Measurements from ENCODE around the gene ZNF512B.
"Not testable (repeated sequence)": the region's sequence is repeated elsewhere in the genome, so short reads cannot be mapped to it uniquely, and the experiment has no call there.

The ZNF512B gene

GRCh38 chr20:63937596-63937995 is 32.1 kb downstream of the ZNF512B start:
- TF ChIP-seq ZFX (IDR thresholded peaks at IDR 0.05; ENCODE audit: borderline replicate concordance) (no peak), CTCF (IDR thresholded peaks at IDR 0.05) (no peak)
- H3K27ac ChIP-seq, result peak overlapping the region; percentile 24; the same call in 1 of the 2 replicates

GRCh38 chr20:63935447-63935846 is 34.3 kb downstream of the ZNF512B start:
- H3K27ac ChIP-seq, result no peak overlapping the region
- TF ChIP-seq CTCF (IDR thresholded peaks at IDR 0.05), result no peak
- no peak for TF ChIP-seq ZFX (IDR thresholded peaks at IDR 0.05; ENCODE audit: borderline replicate concordance)

- H3K27ac ChIP-seq, result no peak overlapping the region
- TF ChIP-seq ZFX (IDR thresholded peaks at IDR 0.05; ENCODE audit: borderline replicate concordance), result no peak
- TF ChIP-seq CTCF (IDR thresholded peaks at IDR 0.05), result peak; percentile 41
These were observed 35.3 kb downstream of the ZNF512B start for GRCh38 chr20:63934271-63935068.

- TF ChIP-seq ZFX (IDR thresholded peaks at IDR 0.05; ENCODE audit: borderline replicate concordance) (no peak), CTCF (IDR thresholded peaks at IDR 0.05) (no peak)
- no peak overlapping the region for H3K27ac ChIP-seq
These were observed 36.1 kb downstream of the ZNF512B start for GRCh38 chr20:63933646-63934045.

GRCh38 chr20:63932606-63933160 is 37.0 kb downstream of the ZNF512B start:
- TF ChIP-seq ZFX (IDR thresholded peaks at IDR 0.05; ENCODE audit: borderline replicate concordance), result no peak
- TF ChIP-seq CTCF (IDR thresholded peaks at IDR 0.05), result no peak
- H3K27ac ChIP-seq, result no peak overlapping the region

GRCh38 chr20:63931735-63932134 is 38.0 kb downstream of the ZNF512B start:
- H3K27ac ChIP-seq, result no peak overlapping the region
- no peak for TF ChIP-seq ZFX (IDR thresholded peaks at IDR 0.05; ENCODE audit: borderline replicate concordance)
- no peak for TF ChIP-seq CTCF (IDR thresholded peaks at IDR 0.05)

GRCh38 chr20:63930971-63931553 is 38.7 kb downstream of the ZNF512B start:
- no peak overlapping the region for H3K27ac ChIP-seq
- TF ChIP-seq CTCF (IDR thresholded peaks at IDR 0.05), result no peak
- TF ChIP-seq ZFX (IDR thresholded peaks at IDR 0.05; ENCODE audit: borderline replicate concordance), result no peak

GRCh38 chr20:63929473-63929883 is 40.3 kb downstream of the ZNF512B start:
- not testable (repeated sequence) for H3K27ac ChIP-seq
